DND-41 (cell line): Measurements from ENCODE around the gene TPM1.

Experiments used
- ATAC-seq: fragments of 200-7000 bp; cut with Tn5 transposase; 3 replicates; pipeline ENCODE4 v1.9.1; 2021; ENCODE audit warnings: low read depth; ENCODE audit not compliant: insufficient read depth
- DNase-seq: peaks from one replicate; pipeline ENCODE4 v3.0.0-alpha.2; 2020
- H2AFZ ChIP-seq: 2 replicates; pipeline ENCODE4 v1.6.0; 2012; ENCODE audit warnings: low read depth, low read length
- H3K27ac ChIP-seq: 2 replicates; pipeline ENCODE4 v1.5.1; 2012; ENCODE audit warnings: low read length, inconsistent platforms
- H3K27me3 ChIP-seq: fragments of 200-600 bp; sonication (generic); 2 replicates; pipeline ENCODE4 v1.6.0; 2012; ENCODE audit warnings: low read length, mild to moderate bottlenecking, inconsistent platforms; ENCODE audit not compliant: insufficient read depth, poor library complexity
- H3K36me3 ChIP-seq: 2 replicates; pipeline ENCODE4 v1.5.1; 2012; ENCODE audit warnings: low read length, inconsistent platforms; ENCODE audit not compliant: insufficient read depth
- H3K4me1 ChIP-seq: 2 replicates; pipeline ENCODE4 v1.5.1; 2012; ENCODE audit warnings: mild to moderate bottlenecking, low read length; ENCODE audit not compliant: insufficient read depth
- H3K4me2 ChIP-seq: 2 replicates; pipeline ENCODE4 v1.6.0; 2012; ENCODE audit warnings: mild to moderate bottlenecking, moderate library complexity, low read length, inconsistent platforms; ENCODE audit not compliant: insufficient read depth
- H3K4me3 ChIP-seq, 2 experiments: fragments of 200-600 bp in 1 of 2; shearing (Covaris generic) in 1 of 2; 2 replicates each; pipeline ENCODE4 v1.5.1; 2012 to 2016; ENCODE audit warnings: inconsistent platforms in 2 of 2, low read length in 2 of 2, mild to moderate bottlenecking in 2 of 2, low read depth in 1 of 2, moderate library complexity in 1 of 2
- H3K79me2 ChIP-seq: 2 replicates; pipeline ENCODE4 v1.6.0; 2012; ENCODE audit warnings: low read length, inconsistent platforms; ENCODE audit not compliant: insufficient read depth
- H3K9ac ChIP-seq: 2 replicates; pipeline ENCODE4 v1.6.0; 2012; ENCODE audit warnings: low read depth, mild to moderate bottlenecking, inconsistent platforms, low read length, moderate library complexity
- H3K9me3 ChIP-seq: 2 replicates; pipeline ENCODE4 v1.5.1; 2012; ENCODE audit warnings: low read length, moderate library complexity, mild to moderate bottlenecking, inconsistent platforms; ENCODE audit not compliant: insufficient read depth, severe bottlenecking
- H4K20me1 ChIP-seq: 2 replicates; pipeline ENCODE4 v1.6.0; 2012; ENCODE audit warnings: low read length; ENCODE audit not compliant: insufficient read depth
- CTCF ChIP-seq: IDR thresholded peaks from 2 replicates; pipeline ENCODE4 v1.5.1; 2012; ENCODE audit warnings: borderline replicate concordance, low read length, moderate library complexity, mild to moderate bottlenecking; ENCODE audit not compliant: poor library complexity, severe bottlenecking; ENCODE audit errors: extremely low read depth
- EZH2 ChIP-seq: IDR thresholded peaks from 3 replicates; pipeline ENCODE4 v1.6.1; 2012; ENCODE audit warnings: borderline replicate concordance, low read depth, mild to moderate bottlenecking, moderate library complexity, low read length, inconsistent platforms; ENCODE audit not compliant: severe bottlenecking

TPM1 gene

DNA sequence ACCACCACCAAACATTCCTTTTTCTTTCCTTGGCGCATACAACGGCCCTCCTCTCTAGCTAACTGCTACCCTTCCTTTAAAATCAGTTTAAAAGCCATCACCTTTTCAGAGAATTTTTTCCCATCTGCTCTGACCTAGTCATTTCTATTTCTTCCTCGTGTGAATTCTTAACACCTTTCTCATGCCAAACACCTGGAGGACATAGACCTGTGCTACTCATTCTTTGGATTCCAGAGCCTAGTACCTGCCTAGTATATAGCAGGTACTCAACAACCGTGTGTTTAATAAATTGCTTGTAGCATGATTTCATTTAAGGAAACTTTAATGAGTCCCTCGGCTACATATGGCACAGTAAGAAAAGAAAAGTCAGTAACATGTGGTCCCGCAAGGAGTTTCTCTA is 2.0 kb upstream of the TPM1 start:
- H3K4me2 ChIP-seq = no peak overlapping the region
- TF ChIP-seq EZH2 (no peak), CTCF (no peak)

GRCh38 chr15:63040954-63041353 is 1.6 kb upstream of the TPM1 start:
- Histone ChIP-seq H3K9ac (no peak overlapping the region), H3K4me1 (no peaks in the 10 kb centered on the region), H3K4me3 (no peak overlapping the region), H3K27ac (no peak overlapping the region), H3K27me3 (peaks cover 12% of the 10 kb centered on the region), H3K4me2 (no peak overlapping the region), H3K9me3 (no peaks in the 10 kb centered on the region), H4K20me1 (no peaks in the 10 kb centered on the region), H3K36me3 (no peaks in the 10 kb centered on the region), H3K79me2 (no peaks in the 10 kb centered on the region), H2AFZ (no peak overlapping the region)
- DNase-seq (no peak), ATAC-seq (no peak)
- no peak for TF ChIP-seq EZH2
- TF ChIP-seq CTCF = no peak

More for the DNA sequence above, 2.0 kb upstream of the TPM1 start:
- DNase-seq = no peak
- H3K27ac ChIP-seq = no peak overlapping the region
- no peaks in the 10 kb centered on the region for H3K79me2 ChIP-seq
- H4K20me1 ChIP-seq = no peaks in the 10 kb centered on the region
- H3K4me3 ChIP-seq = no peak overlapping the region
- H2AFZ ChIP-seq = no peak overlapping the region
- ATAC-seq = no peak
- no peaks in the 10 kb centered on the region for H3K4me1 ChIP-seq
- peaks cover 8% of the 10 kb centered on the region for H3K27me3 ChIP-seq
- no peaks in the 10 kb centered on the region for H3K36me3 ChIP-seq
- no peaks in the 10 kb centered on the region for H3K9me3 ChIP-seq
- H3K9ac ChIP-seq = no peak overlapping the region

DNA sequence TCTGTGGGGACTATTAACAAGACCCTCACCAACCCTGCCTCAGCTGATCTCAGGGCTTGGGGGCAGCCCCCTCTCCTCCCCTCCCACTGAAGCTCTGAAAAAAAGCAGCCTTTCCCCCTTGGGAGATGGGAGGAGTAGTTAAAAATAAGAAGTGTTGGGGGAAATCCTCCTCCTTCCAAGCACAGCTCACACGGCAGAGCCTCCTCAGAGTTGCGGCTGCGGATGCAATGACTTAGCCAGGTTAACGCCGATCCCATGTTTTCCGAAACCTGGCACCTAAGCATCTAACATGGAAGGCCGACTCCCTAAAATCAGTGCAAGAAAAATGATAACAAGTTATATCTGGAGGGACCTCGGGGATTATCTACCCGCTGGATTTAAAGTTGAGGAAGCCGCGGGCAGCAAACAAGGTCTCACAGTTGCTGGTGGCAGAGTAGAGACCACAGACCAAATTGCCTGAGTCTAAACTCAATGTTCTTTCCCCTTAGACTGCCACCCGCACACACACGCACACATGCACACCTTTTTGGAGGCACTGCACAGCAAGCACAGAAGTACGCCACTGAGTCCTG is 1.1 kb upstream of the TPM1 start:
- no peak for TF ChIP-seq CTCF
- TF ChIP-seq EZH2 = no peak
- Histone ChIP-seq H3K4me1 (no peaks in the 10 kb centered on the region), H3K27ac (no peak overlapping the region), H3K36me3 (no peaks in the 10 kb centered on the region), H3K4me3 (no peak overlapping the region), H3K9ac (no peak overlapping the region), H3K9me3 (no peaks in the 10 kb centered on the region), H3K27me3 (peaks cover 15% of the 10 kb centered on the region), H4K20me1 (no peaks in the 10 kb centered on the region), H3K79me2 (no peaks in the 10 kb centered on the region), H2AFZ (no peak overlapping the region), H3K4me2 (no peak overlapping the region)
- ATAC-seq (no peak), DNase-seq (no peak)

GRCh38 chr15:63042877-63043334 is 359 bp downstream of the TPM1 start:
- H2AFZ ChIP-seq = no peak overlapping the region
- H3K4me1 ChIP-seq = peaks cover 11% of the 10 kb centered on the region
- H3K79me2 ChIP-seq = no peaks in the 10 kb centered on the region
- no peaks in the 10 kb centered on the region for H3K36me3 ChIP-seq
- ATAC-seq = no peak
- no peak overlapping the region for H3K4me2 ChIP-seq
- H3K27ac ChIP-seq = no peak overlapping the region
- H3K9me3 ChIP-seq = no peaks in the 10 kb centered on the region
- H3K27me3 ChIP-seq = peaks cover 15% of the 10 kb centered on the region
- H3K4me3 ChIP-seq = no peak overlapping the region
- TF ChIP-seq EZH2 (no peak), CTCF (no peak)
- DNase-seq = no peak
- no peak overlapping the region for H3K9ac ChIP-seq
- H4K20me1 ChIP-seq = no peaks in the 10 kb centered on the region
